Liver (tissue), 9 donors: ENCODE results near the gene IL1RAPL1. TPM values are rescaled to one million over a fixed set of nuclear protein-coding genes. Genes with fewer than 3 reads are reported as not detected.

ENCODE experiments used
- DNase-seq: peaks from one replicate; pipeline ENCODE4 v3.0.0-alpha.2; 2017; ENCODE audit warnings: low spot score
- H3K27ac ChIP-seq, 2 donors: one replicate each; pipeline ENCODE4 v1.7.0; 2013; ENCODE audit warnings: inconsistent platforms in 2 of 2, low read length in 2 of 2, control low read depth in 1 of 2, low read depth in 1 of 2, mild to moderate bottlenecking in 1 of 2
- H3K27me3 ChIP-seq, 4 donors: one replicate each; pipeline versions ENCODE4 v1.6.1 to v1.7.0; 2013; ENCODE audit warnings: low read length in 3 of 4, inconsistent platforms in 1 of 4, mild to moderate bottlenecking in 1 of 4, moderate library complexity in 1 of 4; ENCODE audit not compliant: control insufficient read depth in 4 of 4, insufficient read depth in 4 of 4
- H3K36me3 ChIP-seq, 4 donors: one replicate each; pipeline versions ENCODE4 v1.6.1 to v1.7.0; 2013; ENCODE audit warnings: low read length in 3 of 4, mild to moderate bottlenecking in 3 of 4, low read depth in 1 of 4, moderate library complexity in 1 of 4; ENCODE audit not compliant: control insufficient read depth in 4 of 4, insufficient read depth in 3 of 4
- H3K4me1 ChIP-seq, 4 donors: one replicate each; pipeline versions ENCODE4 v1.6.1 to v1.7.0; 2013; ENCODE audit warnings: low read length in 3 of 4, mild to moderate bottlenecking in 3 of 4, moderate library complexity in 1 of 4; ENCODE audit not compliant: control insufficient read depth in 4 of 4, insufficient read depth in 4 of 4
- H3K4me3 ChIP-seq, 3 donors: one replicate each; pipeline versions ENCODE4 v1.6.1 to v1.7.0; 2013; ENCODE audit warnings: low read length in 3 of 3, control low read depth in 1 of 3, low read depth in 1 of 3, mild to moderate bottlenecking in 1 of 3
- H3K9ac ChIP-seq, 2 donors: one replicate each; pipeline ENCODE4 v1.7.0; 2013; ENCODE audit warnings: low read length in 2 of 2, mild to moderate bottlenecking in 2 of 2, moderate library complexity in 2 of 2, control low read depth in 1 of 2, low read depth in 1 of 2
- H3K9me3 ChIP-seq, 4 donors: one replicate each; pipeline versions ENCODE4 v1.6.1 to v1.7.0; 2013; ENCODE audit warnings: low read length in 3 of 4; ENCODE audit not compliant: control insufficient read depth in 4 of 4
- ATF3 ChIP-seq: IDR thresholded peaks from 2 replicates; pipeline ENCODE4 v1.6.1; 2016; ENCODE audit warnings: antibody characterized with exemption
- CTCF ChIP-seq: fragments of 150-350 bp; IDR thresholded peaks from 2 replicates; pipeline ENCODE4 v1.5.1; 2017; ENCODE audit warnings: improper control_type of control experiment, low read depth, low read length; ENCODE audit not compliant: missing input control
- EGR1 ChIP-seq, 2 donors: IDR thresholded peaks; 2 replicates each; pipeline ENCODE4 v1.6.1; 2016 to 2018; ENCODE audit warnings: antibody characterized with exemption in 2 of 2, low read depth in 2 of 2
- FOXA1 ChIP-seq: IDR thresholded peaks from 2 replicates; pipeline ENCODE4 v1.6.1; 2016; ENCODE audit warnings: antibody characterized with exemption
- FOXA2 ChIP-seq: IDR thresholded peaks from 2 replicates; pipeline ENCODE4 v1.6.1; 2016; ENCODE audit warnings: antibody characterized with exemption
- GABPA ChIP-seq, 2 donors: IDR thresholded peaks in 1 of 2; conservative IDR thresholded peaks in 1 of 2; 2 replicates each; pipeline ENCODE4 v1.6.1; 2016; ENCODE audit warnings: antibody characterized with exemption in 2 of 2, mild to moderate bottlenecking in 1 of 2, moderate library complexity in 1 of 2
- HNF4A ChIP-seq, 2 donors: conservative IDR thresholded peaks; 2 replicates each; pipeline ENCODE4 v1.6.1; 2016; ENCODE audit warnings: antibody characterized with exemption in 2 of 2, mild to moderate bottlenecking in 2 of 2
- HNF4G ChIP-seq: IDR thresholded peaks from 2 replicates; pipeline ENCODE4 v1.6.1; 2016; ENCODE audit warnings: antibody characterized with exemption
- JUND ChIP-seq, 2 donors: IDR thresholded peaks; 2 replicates each; pipeline ENCODE4 v1.6.1; 2016; ENCODE audit warnings: antibody characterized with exemption in 2 of 2
- MAX ChIP-seq: IDR thresholded peaks from 2 replicates; pipeline ENCODE4 v1.6.1; 2016; ENCODE audit warnings: antibody characterized with exemption
- NR2F2 ChIP-seq: IDR thresholded peaks from 2 replicates; pipeline ENCODE4 v1.6.1; 2016; ENCODE audit warnings: antibody characterized with exemption
- RAD21 ChIP-seq, 2 donors: IDR thresholded peaks; 2 replicates each; pipeline ENCODE4 v1.6.1; 2016; ENCODE audit warnings: antibody characterized with exemption in 2 of 2, mild to moderate bottlenecking in 2 of 2
- REST ChIP-seq: IDR thresholded peaks from 2 replicates; pipeline ENCODE4 v1.6.1; 2016; ENCODE audit warnings: antibody characterized with exemption, mild to moderate bottlenecking
- RXRA ChIP-seq, 2 donors: IDR thresholded peaks; 2 replicates each; pipeline ENCODE4 v1.6.1; 2017 to 2018; ENCODE audit warnings: antibody characterized with exemption in 2 of 2, mild to moderate bottlenecking in 1 of 2
- SP1 ChIP-seq: IDR thresholded peaks from 2 replicates; pipeline ENCODE4 v1.6.1; 2018; ENCODE audit warnings: antibody characterized with exemption, mild to moderate bottlenecking
- TAF1 ChIP-seq: conservative IDR thresholded peaks from 2 replicates; pipeline ENCODE4 v1.6.1; 2016; ENCODE audit warnings: antibody characterized with exemption, mild to moderate bottlenecking
- YY1 ChIP-seq: IDR thresholded peaks from 2 replicates; pipeline ENCODE4 v1.6.1; 2016; ENCODE audit warnings: antibody characterized with exemption, mild to moderate bottlenecking
- ZBTB33 ChIP-seq: IDR thresholded peaks from 2 replicates; pipeline ENCODE4 v1.6.1; 2016; ENCODE audit warnings: antibody characterized with exemption
- whole genome bisulfite sequencing: extraction: QIAGEN DNeasy Blood & Tissue Kit; methylation state at CpG from one replicate; pipeline ENCODE4 v1.1.7; 2013; 5-methylcytosine and 5-hydroxymethylcytosine counted together
- polyA plus RNA-seq, 2 donors: library from polyadenylated mRNA; stranded (reverse) in 1 of 2; unstranded in 1 of 2; fragments of 200-250 nt in 1 of 2; fragments of >200 nt in 1 of 2; fragmentation: Nextera tagmentation in 1 of 2; extraction: Ambion mirVana in 1 of 2; gene quantifications; one replicate each; pipeline versions ENCODE4 v1.2.1 to v1.2.3, GENCODE V29; 2013 to 2015
- total RNA-seq, 2 donors: library from RNA; depleted of rRNA; stranded (reverse); fragments of >200 nt; gene quantifications; one replicate each; pipeline ENCODE4 v1.2.3, GENCODE V29; 2014
- donor health status: healthy.
- donor health status: healthy.
- donor health status: healthy.
- donor health status: healthy.
- donor health status: healthy.

IL1RAPL1 gene
- total and polyA plus RNA-seq, 4 donors, result 0.08 to 0.33 TPM; not detected in 2

- Histone ChIP-seq H3K9me3 (peaks cover 0 to 2% (median 0%) of the 10 kb centered on the region in 4 donors), H3K27ac (no peak overlapping the region), H3K4me3 (no peak overlapping the region), H3K9ac (no peak overlapping the region), H3K36me3 (no peaks in the 10 kb centered on the region), H3K4me1 (peaks cover 0 to 14% (median 8%) of the 10 kb centered on the region in 4 donors), H3K27me3 (no peaks in the 10 kb centered on the region)
- no peak for DNase-seq
- WGBS, result 90% methylated on average over 2 of the region's 2 CpGs
- TF ChIP-seq ATF3, result no peak
- no peak for TF ChIP-seq GABPA (IDR thresholded peaks at IDR 0.05 in 1 of 2, conservative IDR thresholded peaks at IDR 0.05 in 1 of 2)
- no peak for TF ChIP-seq JUND (IDR thresholded peaks at IDR 0.05)
- no peak for TF ChIP-seq FOXA2
- TF ChIP-seq MAX, result no peak
- TF ChIP-seq REST, result no peak
- no peak for TF ChIP-seq FOXA1
- TF ChIP-seq CTCF, result no peak
- no peak for TF ChIP-seq HNF4A (conservative IDR thresholded peaks at IDR 0.05)
- TF ChIP-seq RAD21 (IDR thresholded peaks at IDR 0.05), result no peak
- no peak for TF ChIP-seq YY1
- no peak for TF ChIP-seq EGR1 (IDR thresholded peaks at IDR 0.05; ENCODE audit: low read depth in 2 of 2)
- TF ChIP-seq NR2F2, result no peak
- TF ChIP-seq TAF1, result no peak
- no peak for TF ChIP-seq RXRA (IDR thresholded peaks at IDR 0.05)
- no peak for TF ChIP-seq ZBTB33
- no peak for TF ChIP-seq HNF4G
- no peak for TF ChIP-seq SP1
Observed at GRCh38 chrX:29285664-29286063, 698.4 kb downstream of the IL1RAPL1 start.
